Stomach (tissue), 9 donors: ENCODE results near the gene LIMA1. TPM values are rescaled to one million over a fixed set of nuclear protein-coding genes. Genes with fewer than 3 reads are reported as not detected.

Source experiments
- DNase-seq, 2 donors: peaks; one replicate each; pipeline versions ENCODE4 v3.0.0 to v3.0.0-alpha.2; 2013 to 2019
- H3K27ac ChIP-seq, 5 donors: fragments of 200-600 bp in 4 of 5; sonication (generic) in 4 of 5; one replicate each; pipeline ENCODE4 v1.5.1; 2013 to 2019; ENCODE audit warnings: mild to moderate bottlenecking in 1 of 5, moderate library complexity in 1 of 5
- H3K27me3 ChIP-seq, 3 donors: fragments of 200-600 bp; sonication (generic); one replicate each; pipeline ENCODE4 v1.5.1; 2017 to 2019; ENCODE audit warnings: mixed run types in 1 of 3
- H3K36me3 ChIP-seq, 4 donors: fragments of 200-600 bp; sonication (generic); 1 replicate in 3 of 4; 2 replicates in 1 of 4; pipeline ENCODE4 v1.5.1; 2016 to 2019
- H3K4me1 ChIP-seq, 4 donors: fragments of 200-600 bp; sonication (generic); one replicate each; pipeline ENCODE4 v1.5.1; 2016 to 2019
- H3K4me3 ChIP-seq, 4 donors: fragments of 200-600 bp; sonication (generic) in 3 of 4; one replicate each; pipeline ENCODE4 v1.5.1; 2016 to 2019; ENCODE audit warnings: mild to moderate bottlenecking in 1 of 4
- H3K9me3 ChIP-seq, 4 donors: fragments of 200-600 bp; sonication (generic); one replicate each; pipeline ENCODE4 v1.5.1; 2016 to 2019
- EP300 ChIP-seq: sonication (generic); formaldehyde crosslinking; IDR thresholded peaks from one replicate; pipeline ENCODE4 v1.6.1; 2017; ENCODE audit warnings: antibody characterized with exemption
- POLR2A ChIP-seq, 4 donors: fragments of 450-650 bp; IDR thresholded peaks; one replicate each; pipeline ENCODE4 v1.6.1; 2016; ENCODE audit warnings: antibody characterized with exemption in 4 of 4, control low read depth in 2 of 4, mild to moderate bottlenecking in 1 of 4, moderate library complexity in 1 of 4
- POLR2AphosphoS5 ChIP-seq, 3 donors: sonication (generic); formaldehyde crosslinking; IDR thresholded peaks; one replicate each; pipeline ENCODE4 v1.6.1; 2016; ENCODE audit warnings: antibody characterized with exemption in 3 of 3
- WGBS, 5 donors: extraction: QIAGEN DNeasy Blood & Tissue Kit in 3 of 5; methylation state at CpG; one replicate each; pipeline versions ENCODE4 v1.1.5 to v1.1.7; 2013 to 2018; 5-methylcytosine and 5-hydroxymethylcytosine counted together
- intact Hi-C: fragments of 100-400 bp; cut with DNase I; formaldehyde crosslinking; loops from one replicate; pipeline ENCODE4 v1.15.1; 2023; ENCODE audit warnings: low total_unique reads
- polyA plus RNA-seq, 3 donors: library from polyadenylated mRNA; stranded (reverse); fragments of 200-250 nt; gene quantifications; one replicate each; pipeline ENCODE4 v1.2.3, GENCODE V29; 2013
- total RNA-seq, 5 donors: library from RNA; depleted of rRNA; stranded (reverse); fragments of >200 nt; gene quantifications; one replicate each; pipeline versions ENCODE4 v1.1.0 to v1.2.3, GENCODE V29; 2014 to 2016
- TF ChIP-seq, protein P1 (sequence below), 7 experiments: fragments of 450-650 bp in 4 of 7; fragments of 200-600 bp in 3 of 7; sonication (generic) in 3 of 7; IDR thresholded peaks; one replicate each; pipeline ENCODE4 v1.5.1; 2016 to 2019; ENCODE audit warnings: antibody characterized with exemption in 7 of 7, control low read depth in 2 of 7, mild to moderate bottlenecking in 1 of 7
- donor health status: healthy with polysubstance abuse.
- donor health status: Bipolar disorder and iron deficiency.
- donor health status: healthy.

LIMA1 gene
- total and polyA plus RNA-seq, 8 donors = 28.7 to 143 (median 83.2) TPM

DNA sequence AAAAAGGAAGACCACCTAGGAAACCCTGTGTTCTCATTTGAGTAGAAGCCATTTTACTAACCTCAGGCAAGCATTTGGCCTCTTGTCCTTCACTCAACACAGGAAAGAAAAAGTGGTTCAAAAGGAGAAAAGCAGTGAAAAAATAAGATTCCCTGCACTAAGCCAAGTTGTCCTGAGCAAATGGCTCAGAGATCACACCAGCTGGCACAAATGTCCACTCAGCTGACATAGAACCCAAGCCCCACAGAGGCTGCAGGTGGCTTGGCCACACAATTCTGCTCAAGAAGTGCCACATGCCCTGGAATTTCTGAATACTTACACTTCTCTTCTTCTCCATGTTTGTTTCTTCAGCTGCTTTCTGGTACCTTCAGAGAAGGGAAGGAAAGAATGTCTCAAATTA, 52.0 kb downstream of the LIMA1 start:
- H3K9me3 ChIP-seq = no peaks in the 10 kb centered on the region
- no peaks in the 10 kb centered on the region for H3K27me3 ChIP-seq
- no peak for DNase-seq
- TF ChIP-seq POLR2A (IDR thresholded peaks at IDR 0.05) = no peak
- intact Hi-C loops = no loop called here
- no peak overlapping the region for H3K4me3 ChIP-seq
- peaks cover 0 to 14% (median 7%) of the 10 kb centered on the region in 4 donors for H3K4me1 ChIP-seq
- peaks cover 4 to 48% (median 30%) of the 10 kb centered on the region in 4 donors for H3K36me3 ChIP-seq
- H3K27ac ChIP-seq = no peak overlapping the region

DNA sequence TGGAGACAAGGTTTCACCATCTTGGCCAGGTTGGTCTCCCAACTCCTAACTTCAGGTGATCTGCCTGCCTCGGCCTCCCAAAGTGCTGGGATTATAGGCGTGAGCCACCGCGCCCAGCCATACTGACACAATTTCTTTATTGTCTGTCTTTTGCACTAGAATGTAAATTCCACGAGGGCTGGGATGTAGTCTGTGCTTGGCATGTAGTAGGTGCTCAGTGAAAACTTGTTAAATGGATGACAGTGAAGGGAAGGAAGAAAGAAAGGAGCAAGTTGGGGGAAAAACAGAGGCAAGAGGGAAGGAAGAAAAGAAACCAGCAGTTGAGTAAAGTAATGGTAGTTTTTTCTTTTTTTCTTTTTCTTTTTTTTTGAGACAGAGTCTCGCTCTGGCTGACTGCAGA, 53.1 kb downstream of the LIMA1 start:
- no peaks in the 10 kb centered on the region for H3K9me3 ChIP-seq
- H3K4me3 ChIP-seq = no peak overlapping the region
- H3K27me3 ChIP-seq = no peaks in the 10 kb centered on the region
- intact Hi-C loops = no loop called here
- DNase-seq = no peak
- no peak overlapping the region for H3K27ac ChIP-seq
- peaks cover 0 to 14% (median 7%) of the 10 kb centered on the region in 4 donors for H3K4me1 ChIP-seq
- 92 to 97% (median 94%) methylated on average over 6 of the region's 6 CpGs for WGBS, 5 donors
- peaks cover 4 to 40% (median 27%) of the 10 kb centered on the region in 4 donors for H3K36me3 ChIP-seq
- TF ChIP-seq POLR2AphosphoS5 (IDR thresholded peaks at IDR 0.05) (no peak), EP300 (no peak), POLR2A (IDR thresholded peaks at IDR 0.05) (no peak)
- TF ChIP-seq, protein P1, sequence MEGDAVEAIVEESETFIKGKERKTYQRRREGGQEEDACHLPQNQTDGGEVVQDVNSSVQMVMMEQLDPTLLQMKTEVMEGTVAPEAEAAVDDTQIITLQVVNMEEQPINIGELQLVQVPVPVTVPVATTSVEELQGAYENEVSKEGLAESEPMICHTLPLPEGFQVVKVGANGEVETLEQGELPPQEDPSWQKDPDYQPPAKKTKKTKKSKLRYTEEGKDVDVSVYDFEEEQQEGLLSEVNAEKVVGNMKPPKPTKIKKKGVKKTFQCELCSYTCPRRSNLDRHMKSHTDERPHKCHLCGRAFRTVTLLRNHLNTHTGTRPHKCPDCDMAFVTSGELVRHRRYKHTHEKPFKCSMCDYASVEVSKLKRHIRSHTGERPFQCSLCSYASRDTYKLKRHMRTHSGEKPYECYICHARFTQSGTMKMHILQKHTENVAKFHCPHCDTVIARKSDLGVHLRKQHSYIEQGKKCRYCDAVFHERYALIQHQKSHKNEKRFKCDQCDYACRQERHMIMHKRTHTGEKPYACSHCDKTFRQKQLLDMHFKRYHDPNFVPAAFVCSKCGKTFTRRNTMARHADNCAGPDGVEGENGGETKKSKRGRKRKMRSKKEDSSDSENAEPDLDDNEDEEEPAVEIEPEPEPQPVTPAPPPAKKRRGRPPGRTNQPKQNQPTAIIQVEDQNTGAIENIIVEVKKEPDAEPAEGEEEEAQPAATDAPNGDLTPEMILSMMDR (IDR thresholded peaks at IDR 0.05) = no peak

- no peaks in the 10 kb centered on the region for H3K27me3 ChIP-seq
- peaks cover 25 to 53% (median 38%) of the 10 kb centered on the region in 4 donors for H3K4me1 ChIP-seq
- peak; percentile 51 to 80 for DNase-seq
- peaks cover 5 to 33% (median 9%) of the 10 kb centered on the region in 4 donors for H3K36me3 ChIP-seq
- H3K4me3 ChIP-seq = no peak overlapping the region
- peak overlapping the region; percentile 42 to 86 (median 59) for H3K27ac ChIP-seq
- no peaks in the 10 kb centered on the region for H3K9me3 ChIP-seq
- WGBS, 5 donors = 32 to 60% (median 45%) methylated on average over 2 of the region's 2 CpGs
- intact Hi-C loops = loop anchor here (10.0 kb wide), 1 partner anchor 91 kb away; no protein-coding TSS in a partner anchor
- no peak for TF ChIP-seq POLR2A (IDR thresholded peaks at IDR 0.05)
- no peak for TF ChIP-seq EP300
- TF ChIP-seq, protein P1 (IDR thresholded peaks at IDR 0.05) = no peak
- TF ChIP-seq POLR2AphosphoS5 (IDR thresholded peaks at IDR 0.05) = peak in 2 of 3 donors; percentile 21 to 68
Observed at GRCh38 chr12:50224026-50224692, 59.2 kb downstream of the LIMA1 start.

DNA sequence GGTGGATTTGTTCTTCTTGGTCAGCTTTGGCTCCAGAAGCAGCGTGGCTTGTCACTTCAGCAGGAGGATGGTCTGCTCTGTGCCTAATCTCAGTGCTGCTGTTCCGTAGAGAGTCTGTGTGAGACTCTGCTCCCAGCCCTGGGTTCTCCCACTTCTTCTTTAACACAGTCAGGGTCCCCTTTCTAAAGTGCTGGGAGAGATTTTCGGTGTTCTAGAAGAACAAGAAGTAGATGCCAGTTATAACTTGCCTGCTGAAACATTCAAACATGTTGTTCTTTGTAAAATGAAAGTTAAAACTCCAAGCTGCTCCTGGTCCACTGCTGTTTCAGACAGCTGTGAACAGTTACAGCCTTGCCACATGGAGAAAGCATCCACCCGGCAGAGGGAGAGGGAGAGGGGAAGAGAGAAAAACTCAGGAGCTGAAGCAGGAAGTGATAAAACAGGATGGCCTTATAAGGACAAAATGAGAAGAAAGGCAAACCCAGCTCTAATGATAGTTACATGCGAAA, 61.0 kb downstream of the LIMA1 start:
- Histone ChIP-seq H3K9me3 (no peaks in the 10 kb centered on the region), H3K4me1 (peaks cover 25 to 65% (median 39%) of the 10 kb centered on the region in 4 donors), H3K27me3 (no peaks in the 10 kb centered on the region), H3K27ac (peak overlapping the region; percentile 76 to 86 (median 82)), H3K36me3 (peaks cover 7 to 28% (median 15%) of the 10 kb centered on the region in 4 donors), H3K4me3 (peak overlapping the region; percentile 40 to 45 (median 42))
- intact Hi-C loops = loop anchor here (10.0 kb wide), 1 partner anchor 92 kb away; no protein-coding TSS in a partner anchor
- no peak for TF ChIP-seq POLR2A (IDR thresholded peaks at IDR 0.05)
- TF ChIP-seq POLR2AphosphoS5 (IDR thresholded peaks at IDR 0.05) = peak; percentile 54 to 76 (median 56)
- TF ChIP-seq, protein P1 (IDR thresholded peaks at IDR 0.05) = peak in 3 of 7 experiments; percentile 18 to 34 (median 21)
- WGBS, 5 donors = 18 to 39% (median 33%) methylated on average over 5 of the region's 5 CpGs
- DNase-seq = peak; percentile 33 to 91
